ENCODE data around the gene C2orf49.

C2orf49 gene

GRCh38 chr2:105382177-105382576 is 44.8 kb downstream of the C2orf49 start:
- no peak for DNase-seq (ENCODE audit: low read depth)
- TF ChIP-seq, protein P1, sequence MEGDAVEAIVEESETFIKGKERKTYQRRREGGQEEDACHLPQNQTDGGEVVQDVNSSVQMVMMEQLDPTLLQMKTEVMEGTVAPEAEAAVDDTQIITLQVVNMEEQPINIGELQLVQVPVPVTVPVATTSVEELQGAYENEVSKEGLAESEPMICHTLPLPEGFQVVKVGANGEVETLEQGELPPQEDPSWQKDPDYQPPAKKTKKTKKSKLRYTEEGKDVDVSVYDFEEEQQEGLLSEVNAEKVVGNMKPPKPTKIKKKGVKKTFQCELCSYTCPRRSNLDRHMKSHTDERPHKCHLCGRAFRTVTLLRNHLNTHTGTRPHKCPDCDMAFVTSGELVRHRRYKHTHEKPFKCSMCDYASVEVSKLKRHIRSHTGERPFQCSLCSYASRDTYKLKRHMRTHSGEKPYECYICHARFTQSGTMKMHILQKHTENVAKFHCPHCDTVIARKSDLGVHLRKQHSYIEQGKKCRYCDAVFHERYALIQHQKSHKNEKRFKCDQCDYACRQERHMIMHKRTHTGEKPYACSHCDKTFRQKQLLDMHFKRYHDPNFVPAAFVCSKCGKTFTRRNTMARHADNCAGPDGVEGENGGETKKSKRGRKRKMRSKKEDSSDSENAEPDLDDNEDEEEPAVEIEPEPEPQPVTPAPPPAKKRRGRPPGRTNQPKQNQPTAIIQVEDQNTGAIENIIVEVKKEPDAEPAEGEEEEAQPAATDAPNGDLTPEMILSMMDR (IDR thresholded peaks at IDR 0.05; ENCODE audit: control insufficient read depth, extremely low read depth, insufficient read depth): no peak

DNA sequence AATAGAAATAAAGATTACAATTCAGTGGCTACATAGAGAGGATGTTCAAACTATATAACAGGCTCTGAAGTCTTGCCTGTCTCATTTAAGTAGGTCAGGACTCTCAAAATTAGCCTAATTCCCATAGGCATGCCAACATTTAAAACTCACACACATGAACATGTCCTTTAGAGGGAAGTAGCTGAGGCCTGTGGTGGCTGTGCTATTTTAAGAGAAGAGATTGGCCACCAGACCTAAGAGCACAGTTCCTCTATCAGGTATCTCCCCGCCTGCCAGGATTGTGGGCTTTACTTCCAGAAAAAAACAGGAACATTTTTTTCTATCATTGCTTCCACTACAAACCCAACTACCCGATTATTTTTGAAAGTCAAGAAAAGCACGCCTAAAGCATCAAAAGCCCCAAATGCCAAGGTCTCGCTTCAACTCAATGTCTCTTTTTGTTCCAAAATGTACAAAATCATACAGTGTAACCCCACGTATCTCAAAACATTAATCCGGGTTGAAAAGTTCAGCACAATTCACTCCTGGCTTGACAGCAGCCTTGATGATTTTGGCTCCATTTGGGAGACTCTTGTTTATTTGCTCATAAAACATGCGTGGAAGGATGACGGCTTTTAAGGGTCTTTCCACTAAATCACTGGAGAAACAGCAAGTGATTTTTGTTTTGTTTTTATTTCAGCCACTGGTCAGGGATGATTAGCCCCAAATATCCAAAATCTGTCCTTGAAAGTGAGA is 46.3 kb downstream of the C2orf49 start:
- no peak for DNase-seq (ENCODE audit: low read depth)
- TF ChIP-seq, protein P1 (IDR thresholded peaks at IDR 0.05; ENCODE audit: control insufficient read depth, extremely low read depth, insufficient read depth): no peak
- no peak overlapping the region for H3K4me3 ChIP-seq (ENCODE audit: low read depth, low read length)

More at GRCh38 chr2:105382177-105382576, 44.8 kb downstream of the C2orf49 start:
- H3K4me3 ChIP-seq (ENCODE audit: low read depth, low read length): no peak overlapping the region

DNA sequence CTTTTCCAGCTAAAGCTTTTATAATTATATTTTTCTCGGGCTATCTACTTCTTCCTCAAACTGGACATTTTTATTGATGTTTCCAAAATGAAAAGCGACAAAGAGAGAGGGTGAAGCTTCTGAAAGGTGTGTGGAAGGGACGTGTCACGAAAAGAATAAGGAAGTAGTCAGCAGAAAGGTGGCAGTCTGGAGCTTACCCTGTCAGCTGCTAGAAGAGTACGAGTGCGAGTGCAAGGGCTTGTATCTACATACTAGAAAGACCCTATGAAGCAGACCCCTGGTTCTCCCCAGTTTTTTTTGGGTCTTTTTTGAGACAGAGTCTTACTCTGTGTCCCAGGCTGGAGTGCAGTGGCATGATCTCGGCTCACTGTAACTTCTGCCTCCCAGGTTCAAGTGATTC is 46.9 kb downstream of the C2orf49 start:
- TF ChIP-seq, protein P1 (IDR thresholded peaks at IDR 0.05; ENCODE audit: control insufficient read depth, extremely low read depth, insufficient read depth): no peak
- no peak for DNase-seq (ENCODE audit: low read depth)
- no peak overlapping the region for H3K4me3 ChIP-seq (ENCODE audit: low read depth, low read length)

DNA sequence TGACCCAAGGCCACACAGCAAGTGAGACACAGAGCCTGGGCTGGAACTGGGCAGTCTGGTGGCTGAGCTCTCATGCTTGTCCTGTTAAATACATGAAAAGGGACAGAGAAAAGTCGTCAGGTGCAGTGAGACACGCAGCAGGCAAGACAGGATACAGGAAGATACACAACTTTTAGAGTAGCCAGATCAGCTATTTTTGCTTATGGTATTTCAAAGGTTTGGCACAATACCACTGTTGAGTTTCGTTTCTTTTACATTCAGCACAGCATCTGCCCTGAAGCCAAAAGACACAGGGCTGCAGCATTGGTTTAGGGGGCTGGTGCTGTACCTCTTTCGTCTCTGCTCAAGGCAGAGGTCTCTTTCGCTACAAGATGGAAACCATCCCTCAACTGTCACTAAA is 47.5 kb downstream of the C2orf49 start:
- DNase-seq (ENCODE audit: low read depth): no peak
- TF ChIP-seq, protein P1 (IDR thresholded peaks at IDR 0.05; ENCODE audit: control insufficient read depth, extremely low read depth, insufficient read depth): no peak

GRCh38 chr2:105385731-105386540 is 48.6 kb downstream of the C2orf49 start:
- TF ChIP-seq, protein P1 (IDR thresholded peaks at IDR 0.05; ENCODE audit: control insufficient read depth, extremely low read depth, insufficient read depth): no peak
- peak; percentile 58 for DNase-seq (ENCODE audit: low read depth)
- H3K4me3 ChIP-seq (ENCODE audit: low read depth, low read length): no peak overlapping the region

More for the DNA sequence above, 47.5 kb downstream of the C2orf49 start:
- H3K4me3 ChIP-seq (ENCODE audit: low read depth, low read length): no peak overlapping the region

- H3K4me3 ChIP-seq (ENCODE audit: low read depth, low read length): no peak overlapping the region
- TF ChIP-seq, protein P1 (IDR thresholded peaks at IDR 0.05; ENCODE audit: control insufficient read depth, extremely low read depth, insufficient read depth): no peak
- DNase-seq (ENCODE audit: low read depth): no peak
These were observed 49.9 kb downstream of the C2orf49 start for GRCh38 chr2:105387225-105387624.

Data from LNCaP clone FGC (cell line).